Colonic mucosa (tissue), 4 donors: ENCODE results near the gene TMEM182. TPM values are rescaled to one million over a fixed set of nuclear protein-coding genes. Genes with fewer than 3 reads are reported as not detected.

Experiments used
- DNase-seq: peaks from one replicate; pipeline ENCODE4 v3.0.0-alpha.2; 2020
- H3K27ac ChIP-seq: fragments of 200-600 bp; one replicate; pipeline ENCODE4 v1.8.0; 2021
- H3K27me3 ChIP-seq: fragments of 200-600 bp; one replicate; pipeline ENCODE4 v1.8.0; 2021
- H3K36me3 ChIP-seq: fragments of 200-600 bp; one replicate; pipeline ENCODE4 v1.8.0; 2021
- H3K4me1 ChIP-seq: fragments of 200-600 bp; one replicate; pipeline ENCODE4 v1.8.0; 2021; ENCODE audit warnings: mild to moderate bottlenecking
- H3K4me3 ChIP-seq: fragments of 200-600 bp; one replicate; pipeline ENCODE4 v1.8.0; 2021
- H3K9ac ChIP-seq, 2 donors: one replicate each; pipeline ENCODE4 v1.7.0; 2013; ENCODE audit warnings: control low read depth in 2 of 2, low read depth in 2 of 2, low read length in 2 of 2
- H3K9me3 ChIP-seq: fragments of 200-600 bp; one replicate; pipeline ENCODE4 v1.8.0; 2021
- intact Hi-C: fragments of 100-400 bp; cut with DNase I; formaldehyde crosslinking; loops from one replicate; pipeline ENCODE4 v1.14.1; 2022
- total RNA-seq, 2 donors: library from RNA; stranded (reverse); fragmentation: NEBNext Ultra II Directional in 1 of 2; extraction: Animal tissue kit (Norgen Biotek cat#: 25700) in 1 of 2; gene quantifications; one replicate each; pipeline ENCODE4 v1.2.1, GENCODE V29; 2021
- TF ChIP-seq, protein P1 (sequence below): fragments of 200-600 bp; IDR thresholded peaks from one replicate; pipeline ENCODE4 v1.8.0; 2022; ENCODE audit warnings: antibody characterized with exemption, mild to moderate bottlenecking
- donor health status: healthy.
- donor health status: DM: no; HTN: no; CAD: no.
- donor health status: DM: no; HTN: no; CAD: no.

Gene TMEM182
- total RNA-seq, 2 donors from 2014 or later, result 3.4 to 3.8 TPM

DNA sequence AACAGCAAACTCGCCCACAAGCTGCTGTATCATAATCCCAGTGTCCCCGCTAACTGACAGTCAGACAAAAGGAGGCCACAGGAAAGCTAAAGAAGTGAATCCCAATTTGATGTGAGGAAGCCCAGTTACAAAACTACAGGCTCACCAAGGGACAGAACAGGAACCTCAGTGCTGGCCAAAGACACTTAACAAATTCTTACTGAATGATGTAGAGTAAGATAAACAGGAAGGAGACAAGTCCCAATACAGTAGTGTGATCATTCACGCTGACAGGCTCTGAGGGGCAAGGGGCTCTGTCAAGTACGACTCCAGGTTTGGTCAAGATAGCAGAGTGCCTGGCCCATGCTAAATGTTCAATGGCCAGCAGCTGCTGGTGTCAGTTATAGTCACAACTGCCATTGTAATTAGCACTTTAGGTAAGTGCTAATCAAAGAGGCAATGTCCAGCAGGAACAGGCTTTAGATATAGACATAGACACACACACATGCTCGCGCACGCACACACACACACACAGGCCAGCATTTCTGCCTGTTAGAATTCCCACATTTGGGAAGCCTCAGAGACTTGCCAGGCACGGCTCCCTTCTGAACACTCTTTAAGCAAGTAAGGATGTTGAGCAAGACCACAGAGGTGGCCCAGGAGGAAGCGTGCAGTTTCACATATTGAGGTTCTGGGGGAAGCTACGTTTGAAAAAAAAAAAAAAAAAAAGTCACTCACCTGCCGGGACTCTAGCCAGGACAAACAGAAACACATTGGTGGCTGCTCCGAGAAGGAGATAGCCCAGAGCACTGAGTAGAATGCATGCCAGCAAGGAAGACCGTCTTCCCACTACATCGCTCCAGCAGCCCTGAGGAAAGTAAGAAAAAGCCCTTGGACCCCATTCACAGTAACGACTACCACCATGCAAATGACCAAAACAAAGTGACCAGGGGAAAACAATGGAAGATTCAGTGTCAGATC, 35.4 kb upstream of the TMEM182 start:
- H3K4me1 ChIP-seq, result no peaks in the 10 kb centered on the region
- no peak overlapping the region for H3K4me3 ChIP-seq
- DNase-seq, result no peak
- intact Hi-C loops, result no loop called here
- H3K27ac ChIP-seq, result no peak overlapping the region
- no peak overlapping the region for H3K9ac ChIP-seq
- H3K27me3 ChIP-seq, result no peaks in the 10 kb centered on the region
- TF ChIP-seq, protein P1, sequence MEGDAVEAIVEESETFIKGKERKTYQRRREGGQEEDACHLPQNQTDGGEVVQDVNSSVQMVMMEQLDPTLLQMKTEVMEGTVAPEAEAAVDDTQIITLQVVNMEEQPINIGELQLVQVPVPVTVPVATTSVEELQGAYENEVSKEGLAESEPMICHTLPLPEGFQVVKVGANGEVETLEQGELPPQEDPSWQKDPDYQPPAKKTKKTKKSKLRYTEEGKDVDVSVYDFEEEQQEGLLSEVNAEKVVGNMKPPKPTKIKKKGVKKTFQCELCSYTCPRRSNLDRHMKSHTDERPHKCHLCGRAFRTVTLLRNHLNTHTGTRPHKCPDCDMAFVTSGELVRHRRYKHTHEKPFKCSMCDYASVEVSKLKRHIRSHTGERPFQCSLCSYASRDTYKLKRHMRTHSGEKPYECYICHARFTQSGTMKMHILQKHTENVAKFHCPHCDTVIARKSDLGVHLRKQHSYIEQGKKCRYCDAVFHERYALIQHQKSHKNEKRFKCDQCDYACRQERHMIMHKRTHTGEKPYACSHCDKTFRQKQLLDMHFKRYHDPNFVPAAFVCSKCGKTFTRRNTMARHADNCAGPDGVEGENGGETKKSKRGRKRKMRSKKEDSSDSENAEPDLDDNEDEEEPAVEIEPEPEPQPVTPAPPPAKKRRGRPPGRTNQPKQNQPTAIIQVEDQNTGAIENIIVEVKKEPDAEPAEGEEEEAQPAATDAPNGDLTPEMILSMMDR, result no peak
- no peaks in the 10 kb centered on the region for H3K9me3 ChIP-seq
- H3K36me3 ChIP-seq, result peaks cover 6% of the 10 kb centered on the region

DNA sequence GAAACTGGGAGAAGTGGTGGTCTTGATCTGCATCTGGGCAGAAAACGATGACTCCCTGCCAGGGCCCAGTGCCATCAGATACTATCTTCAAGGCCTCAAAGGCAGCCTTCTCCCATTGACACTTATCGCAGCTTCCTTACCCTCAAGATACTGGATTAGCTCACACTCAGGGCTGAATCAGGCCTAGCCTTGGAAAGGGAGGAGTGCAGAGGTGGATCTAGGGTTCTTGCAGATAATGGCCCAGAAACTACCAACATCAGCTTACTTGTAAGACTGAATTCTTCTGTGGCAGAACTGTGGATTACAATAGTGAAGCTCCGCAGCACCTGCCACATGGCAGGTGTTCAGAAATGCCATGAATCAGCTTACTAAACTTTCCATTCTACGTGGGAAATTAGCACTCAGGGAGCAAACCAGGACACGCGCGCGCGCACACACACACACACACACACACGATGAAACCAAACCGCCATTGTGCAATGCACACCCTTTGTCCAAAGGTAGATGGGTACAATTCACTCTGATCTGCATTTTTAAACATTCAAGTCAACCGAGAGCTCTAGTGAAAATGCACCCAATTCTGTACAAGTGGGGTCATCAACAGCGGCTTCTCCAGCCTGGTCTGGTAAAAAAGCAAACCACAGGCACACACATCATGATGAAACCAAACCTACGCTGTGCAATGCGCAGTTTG, 26.3 kb upstream of the TMEM182 start:
- intact Hi-C loops, result no loop called here
- Histone ChIP-seq H3K27ac (peak overlapping the region; percentile 80), H3K4me1 (no peaks in the 10 kb centered on the region), H3K4me3 (peak overlapping the region; percentile 97), H3K36me3 (peaks cover 4% of the 10 kb centered on the region), H3K9ac (peak overlapping the region; percentile 90 to 95), H3K27me3 (no peaks in the 10 kb centered on the region), H3K9me3 (no peaks in the 10 kb centered on the region)
- TF ChIP-seq, protein P1, result no peak
- DNase-seq, result peak; percentile 47

DNA sequence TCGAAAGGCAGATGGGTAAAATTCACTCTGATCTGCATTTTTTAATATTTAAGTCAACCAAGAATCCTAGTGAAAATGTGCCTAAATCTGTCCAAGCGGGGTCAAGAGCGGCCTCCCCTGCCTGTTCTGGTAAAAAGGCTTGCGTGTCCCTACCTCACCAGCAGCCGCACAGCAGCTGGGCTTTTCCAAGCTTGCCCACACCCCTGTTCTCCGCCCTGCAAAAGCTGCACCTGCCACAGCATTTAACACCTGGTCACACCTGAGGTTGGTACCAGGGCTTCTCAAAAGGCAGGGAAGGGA, 25.8 kb upstream of the TMEM182 start:
- peaks cover 4% of the 10 kb centered on the region for H3K36me3 ChIP-seq

GRCh38 chr2:102736410-102737409, 25.1 kb upstream of the TMEM182 start:
- no peaks in the 10 kb centered on the region for H3K9me3 ChIP-seq
- peak overlapping the region; percentile 80 for H3K27ac ChIP-seq
- DNase-seq, result peak; percentile 91
- H3K4me1 ChIP-seq, result no peaks in the 10 kb centered on the region
- H3K36me3 ChIP-seq, result no peaks in the 10 kb centered on the region
- intact Hi-C loops, result no loop called here
- H3K9ac ChIP-seq, result peak overlapping the region; percentile 90 to 95
- peak overlapping the region; percentile 97 for H3K4me3 ChIP-seq
- H3K27me3 ChIP-seq, result no peaks in the 10 kb centered on the region
- TF ChIP-seq, protein P1, result no peak

More for the DNA sequence above, 25.8 kb upstream of the TMEM182 start:
- TF ChIP-seq, protein P1, result no peak
- Histone ChIP-seq H3K27me3 (no peaks in the 10 kb centered on the region), H3K9me3 (no peaks in the 10 kb centered on the region), H3K9ac (peak overlapping the region; percentile 90 to 95), H3K27ac (peak overlapping the region; percentile 80), H3K4me1 (no peaks in the 10 kb centered on the region), H3K4me3 (peak overlapping the region; percentile 97)
- intact Hi-C loops, result no loop called here
- DNase-seq, result no peak

DNA sequence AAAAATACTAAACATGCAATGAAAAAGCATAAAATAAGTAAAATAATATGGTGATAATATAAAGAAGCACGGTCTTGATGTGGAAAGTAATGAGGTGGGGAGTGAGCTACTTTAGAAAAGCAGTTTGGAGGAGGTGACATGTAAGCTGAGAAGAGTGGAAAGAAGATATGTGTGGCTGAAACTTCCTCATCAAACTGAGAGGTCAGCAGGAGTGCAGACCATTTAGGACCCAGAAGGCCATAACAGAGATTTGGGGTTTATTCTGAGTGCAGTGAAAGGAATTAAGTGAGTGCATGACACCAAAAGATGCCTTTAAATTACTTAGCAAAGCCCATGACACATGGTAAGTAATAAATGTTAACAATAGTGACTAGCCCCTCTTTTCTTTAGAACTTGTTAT, 24.4 kb upstream of the TMEM182 start:
- DNase-seq, result no peak
- no peaks in the 10 kb centered on the region for H3K36me3 ChIP-seq
- TF ChIP-seq, protein P1, result no peak
- H3K4me1 ChIP-seq, result no peaks in the 10 kb centered on the region
- H3K27me3 ChIP-seq, result no peaks in the 10 kb centered on the region
- no peak overlapping the region for H3K9ac ChIP-seq
- peak overlapping the region; percentile 97 for H3K4me3 ChIP-seq
- no peak overlapping the region for H3K27ac ChIP-seq
- intact Hi-C loops, result no loop called here
- no peaks in the 10 kb centered on the region for H3K9me3 ChIP-seq
